ENCODE measurements around the gene GDI2. TPM values are rescaled to one million over a fixed set of nuclear protein-coding genes. Genes with fewer than 3 reads are reported as not detected.

Gene GDI2
- total RNA-seq, 1 experiment from 2014 or later, result 325 TPM

- Histone ChIP-seq H3K4me1 (ENCODE audit: insufficient read depth, low read length, poor library complexity, severe bottlenecking) (no peaks in the 10 kb centered on the region), H3K36me3 (ENCODE audit: insufficient read depth, low read length, poor library complexity, severe bottlenecking) (peaks cover 21% of the 10 kb centered on the region), H3K9me3 (ENCODE audit: low read depth, low read length, poor library complexity, severe bottlenecking) (no peaks in the 10 kb centered on the region), H3K27ac (ENCODE audit: low read depth, low read length, poor library complexity, severe bottlenecking) (no peak overlapping the region), H3K4me3 (ENCODE audit: low read depth, low read length, poor library complexity, severe bottlenecking) (no peak overlapping the region), H3K27me3 (replicated peaks; ENCODE audit: insufficient read depth, low read depth, low read length, poor library complexity) (no peaks in the 10 kb centered on the region)
- no peak for DNase-seq (ENCODE audit: low spot score)
- POLR2A ChIA-PET (ENCODE audit: low non-redundant PET), result no interaction called here
- intact Hi-C loops (cut with micrococcal nuclease; ENCODE audit: unreplicated experiment), result no loop called here
- BruUV-seq (replicated peaks), result no TSS peak
- CTCF ChIA-PET, result no interaction called here
- TF ChIP-seq, protein P1, sequence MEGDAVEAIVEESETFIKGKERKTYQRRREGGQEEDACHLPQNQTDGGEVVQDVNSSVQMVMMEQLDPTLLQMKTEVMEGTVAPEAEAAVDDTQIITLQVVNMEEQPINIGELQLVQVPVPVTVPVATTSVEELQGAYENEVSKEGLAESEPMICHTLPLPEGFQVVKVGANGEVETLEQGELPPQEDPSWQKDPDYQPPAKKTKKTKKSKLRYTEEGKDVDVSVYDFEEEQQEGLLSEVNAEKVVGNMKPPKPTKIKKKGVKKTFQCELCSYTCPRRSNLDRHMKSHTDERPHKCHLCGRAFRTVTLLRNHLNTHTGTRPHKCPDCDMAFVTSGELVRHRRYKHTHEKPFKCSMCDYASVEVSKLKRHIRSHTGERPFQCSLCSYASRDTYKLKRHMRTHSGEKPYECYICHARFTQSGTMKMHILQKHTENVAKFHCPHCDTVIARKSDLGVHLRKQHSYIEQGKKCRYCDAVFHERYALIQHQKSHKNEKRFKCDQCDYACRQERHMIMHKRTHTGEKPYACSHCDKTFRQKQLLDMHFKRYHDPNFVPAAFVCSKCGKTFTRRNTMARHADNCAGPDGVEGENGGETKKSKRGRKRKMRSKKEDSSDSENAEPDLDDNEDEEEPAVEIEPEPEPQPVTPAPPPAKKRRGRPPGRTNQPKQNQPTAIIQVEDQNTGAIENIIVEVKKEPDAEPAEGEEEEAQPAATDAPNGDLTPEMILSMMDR (conservative IDR thresholded peaks at IDR 0.05; ENCODE audit: low read depth, low read length), result no peak
- no peak for TF ChIP-seq EZH2 (IDR thresholded peaks at IDR 0.05; ENCODE audit: borderline replicate concordance, low read depth, low read length, poor library complexity, severe bottlenecking)
These were observed 76.6 kb downstream of the GDI2 start for GRCh38 chr10:5736591-5736990.

GRCh38 chr10:5735119-5735518, 78.1 kb downstream of the GDI2 start:
- no peak for DNase-seq (ENCODE audit: low spot score)
- intact Hi-C loops (cut with micrococcal nuclease; ENCODE audit: unreplicated experiment), result no loop called here
- Histone ChIP-seq H3K27ac (ENCODE audit: low read depth, low read length, poor library complexity, severe bottlenecking) (no peak overlapping the region), H3K36me3 (ENCODE audit: insufficient read depth, low read length, poor library complexity, severe bottlenecking) (peaks cover 17% of the 10 kb centered on the region), H3K27me3 (replicated peaks; ENCODE audit: insufficient read depth, low read depth, low read length, poor library complexity) (no peaks in the 10 kb centered on the region), H3K4me1 (ENCODE audit: insufficient read depth, low read length, poor library complexity, severe bottlenecking) (no peaks in the 10 kb centered on the region), H3K9me3 (ENCODE audit: low read depth, low read length, poor library complexity, severe bottlenecking) (no peaks in the 10 kb centered on the region), H3K4me3 (ENCODE audit: low read depth, low read length, poor library complexity, severe bottlenecking) (no peak overlapping the region)
- ChIA-PET CTCF (no interaction called here), POLR2A (ENCODE audit: low non-redundant PET) (no interaction called here)
- BruUV-seq (replicated peaks), result no TSS peak
- TF ChIP-seq, protein P1 (conservative IDR thresholded peaks at IDR 0.05; ENCODE audit: low read depth, low read length), result no peak
- TF ChIP-seq EZH2 (IDR thresholded peaks at IDR 0.05; ENCODE audit: borderline replicate concordance, low read depth, low read length, poor library complexity, severe bottlenecking), result no peak

DNA sequence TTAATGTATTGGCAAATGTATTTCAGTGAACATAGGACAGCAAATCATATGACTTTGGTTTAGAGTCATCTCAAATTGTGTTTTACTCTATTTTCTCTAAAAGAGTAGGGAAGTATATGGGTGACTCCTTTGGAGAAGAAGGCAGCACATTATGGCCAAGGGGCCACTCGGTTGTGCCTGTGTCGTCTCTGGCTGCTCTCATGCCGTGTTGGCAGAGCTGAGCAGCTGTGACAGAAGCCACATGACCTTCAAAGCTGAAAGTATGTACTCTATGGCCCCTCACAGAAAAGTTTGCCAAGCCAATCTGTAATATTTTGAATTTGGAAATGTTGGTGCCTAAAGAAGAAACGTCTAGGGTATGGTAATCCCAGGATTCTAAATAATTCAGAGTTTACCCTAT, 81.1 kb downstream of the GDI2 start:
- intact Hi-C loops (cut with micrococcal nuclease; ENCODE audit: unreplicated experiment), result no loop called here
- Histone ChIP-seq H3K4me1 (ENCODE audit: insufficient read depth, low read length, poor library complexity, severe bottlenecking) (no peaks in the 10 kb centered on the region), H3K4me3 (ENCODE audit: low read depth, low read length, poor library complexity, severe bottlenecking) (no peak overlapping the region), H3K27ac (ENCODE audit: low read depth, low read length, poor library complexity, severe bottlenecking) (no peak overlapping the region), H3K36me3 (ENCODE audit: insufficient read depth, low read length, poor library complexity, severe bottlenecking) (peaks cover 13% of the 10 kb centered on the region), H3K9me3 (ENCODE audit: low read depth, low read length, poor library complexity, severe bottlenecking) (no peaks in the 10 kb centered on the region), H3K27me3 (replicated peaks; ENCODE audit: insufficient read depth, low read depth, low read length, poor library complexity) (no peaks in the 10 kb centered on the region)
- ChIA-PET CTCF (no interaction called here), POLR2A (ENCODE audit: low non-redundant PET) (no interaction called here)
- no TSS peak for BruUV-seq (replicated peaks)
- TF ChIP-seq EZH2 (IDR thresholded peaks at IDR 0.05; ENCODE audit: borderline replicate concordance, low read depth, low read length, poor library complexity, severe bottlenecking), result no peak
- TF ChIP-seq, protein P1 (conservative IDR thresholded peaks at IDR 0.05; ENCODE audit: low read depth, low read length), result no peak
- no peak for DNase-seq (ENCODE audit: low spot score)

Data from A673 (cell line).